ENCODE measurements around the gene PARP11. TPM values are rescaled to one million over a fixed set of nuclear protein-coding genes. Genes with fewer than 3 reads are reported as not detected.

PARP11 gene
- total RNA-seq, 2 experiments from 2014 or later, result 19.7 to 22.3 TPM

- Mint-ChIP-seq H3K9me3 (peaks cover 4% of the 10 kb centered on the region), H3K36me3 (ENCODE audit: low read depth) (peaks cover 14% of the 10 kb centered on the region), H3K27ac (no peak overlapping the region), H3K4me1 (ENCODE audit: low read depth) (peaks cover 46% of the 10 kb centered on the region), H3K4me3 (no peak overlapping the region), H3K27me3 (no peaks in the 10 kb centered on the region)
- no peak for TF ChIP-seq CTCF (IDR thresholded peaks at IDR 0.05)
- DNase-seq (no peak), ATAC-seq (no peak)
- POLR2A ChIA-PET, result interaction anchor here (0.7 kb wide), 2 partner anchors 16 to 438 kb away, joined by 3 read pairs; no protein-coding TSS in a partner anchor
- intact Hi-C loops (cut with micrococcal nuclease), result no loop called here
- CTCF ChIA-PET, result interaction anchor here (4.8 kb wide), 1 partner anchor 30 kb away, joined by 17 read pairs; no protein-coding TSS in a partner anchor
Measured at GRCh38 chr12:3833670-3834310, 39.4 kb downstream of the PARP11 start.

- POLR2A ChIA-PET, result interaction anchor here (0.7 kb wide), 1 partner anchor 15 kb away, joined by 3 read pairs; no protein-coding TSS in a partner anchor
- H3K4me1 Mint-ChIP-seq (ENCODE audit: low read depth), result peaks cover 40% of the 10 kb centered on the region
- H3K27ac Mint-ChIP-seq, result no peak overlapping the region
- CTCF ChIA-PET, result interaction anchor here (1.3 to 4.8 kb wide), 2 partner anchors 29 to 532 kb away, joined by 4 to 17 read pairs; no protein-coding TSS in a partner anchor
- no peak overlapping the region for H3K4me3 Mint-ChIP-seq
- intact Hi-C loops (cut with micrococcal nuclease), result no loop called here
- DNase-seq (no peak), ATAC-seq (no peak)
- TF ChIP-seq CTCF (IDR thresholded peaks at IDR 0.05), result no peak
- peaks cover 8% of the 10 kb centered on the region for H3K36me3 Mint-ChIP-seq (ENCODE audit: low read depth)
- peaks cover 2% of the 10 kb centered on the region for H3K9me3 Mint-ChIP-seq
- H3K27me3 Mint-ChIP-seq, result no peaks in the 10 kb centered on the region
Measured at GRCh38 chr12:3832738-3833137, 40.5 kb downstream of the PARP11 start.

GRCh38 chr12:3828888-3829287, 44.3 kb downstream of the PARP11 start:
- TF ChIP-seq CTCF (IDR thresholded peaks at IDR 0.05), result no peak
- Mint-ChIP-seq H3K27me3 (no peaks in the 10 kb centered on the region), H3K4me3 (no peak overlapping the region), H3K4me1 (ENCODE audit: low read depth) (peaks cover 7% of the 10 kb centered on the region), H3K36me3 (ENCODE audit: low read depth) (peaks cover 6% of the 10 kb centered on the region), H3K9me3 (no peaks in the 10 kb centered on the region), H3K27ac (no peak overlapping the region)
- ChIA-PET CTCF (interaction anchor here (3.8 kb wide), 1 partner anchor 25 kb away, joined by 19 read pairs; no protein-coding TSS in a partner anchor), POLR2A (no interaction called here)
- DNase-seq (no peak), ATAC-seq (no peak)
- intact Hi-C loops (cut with micrococcal nuclease), result no loop called here

- H3K27ac Mint-ChIP-seq, result peak overlapping the region; percentile 27
- POLR2A ChIA-PET, result no interaction called here
- no peaks in the 10 kb centered on the region for H3K27me3 Mint-ChIP-seq
- no peak for DNase-seq
- intact Hi-C loops (cut with micrococcal nuclease), result no loop called here
- CTCF ChIA-PET, result interaction anchor here (3.8 kb wide), 1 partner anchor 23 kb away, joined by 19 read pairs; no protein-coding TSS in a partner anchor
- H3K36me3 Mint-ChIP-seq (ENCODE audit: low read depth), result peaks cover 6% of the 10 kb centered on the region
- H3K4me3 Mint-ChIP-seq, result no peak overlapping the region
- TF ChIP-seq CTCF (IDR thresholded peaks at IDR 0.05), result no peak
- ATAC-seq, result no peak
- H3K9me3 Mint-ChIP-seq, result no peaks in the 10 kb centered on the region
- peaks cover 6% of the 10 kb centered on the region for H3K4me1 Mint-ChIP-seq (ENCODE audit: low read depth)
Measured at GRCh38 chr12:3827301-3828000, 45.7 kb downstream of the PARP11 start.

- CTCF ChIA-PET, result interaction anchor here (0.6 to 2.1 kb wide), 3 partner anchors 13 to 18 kb away, joined by 3 to 10 read pairs (median 5); no protein-coding TSS in a partner anchor
- Mint-ChIP-seq H3K9me3 (no peaks in the 10 kb centered on the region), H3K27me3 (no peaks in the 10 kb centered on the region), H3K36me3 (ENCODE audit: low read depth) (peaks cover 2% of the 10 kb centered on the region), H3K27ac (no peak overlapping the region), H3K4me3 (no peak overlapping the region), H3K4me1 (ENCODE audit: low read depth) (no peaks in the 10 kb centered on the region)
- no peak for TF ChIP-seq CTCF (IDR thresholded peaks at IDR 0.05)
- DNase-seq (no peak), ATAC-seq (no peak)
- intact Hi-C loops (cut with micrococcal nuclease), result no loop called here
- POLR2A ChIA-PET, result no interaction called here
Measured at GRCh38 chr12:3821441-3821840, 51.8 kb downstream of the PARP11 start.
